ENCODE measurements around the gene SCO1. TPM values are rescaled to one million over a fixed set of nuclear protein-coding genes. Genes with fewer than 3 reads are reported as not detected.

Gene SCO1
- total and polyA plus RNA-seq, 2 of the 4 experiments (the other 2 are of a cell fraction), result 17.0 to 21.7 TPM

DNA sequence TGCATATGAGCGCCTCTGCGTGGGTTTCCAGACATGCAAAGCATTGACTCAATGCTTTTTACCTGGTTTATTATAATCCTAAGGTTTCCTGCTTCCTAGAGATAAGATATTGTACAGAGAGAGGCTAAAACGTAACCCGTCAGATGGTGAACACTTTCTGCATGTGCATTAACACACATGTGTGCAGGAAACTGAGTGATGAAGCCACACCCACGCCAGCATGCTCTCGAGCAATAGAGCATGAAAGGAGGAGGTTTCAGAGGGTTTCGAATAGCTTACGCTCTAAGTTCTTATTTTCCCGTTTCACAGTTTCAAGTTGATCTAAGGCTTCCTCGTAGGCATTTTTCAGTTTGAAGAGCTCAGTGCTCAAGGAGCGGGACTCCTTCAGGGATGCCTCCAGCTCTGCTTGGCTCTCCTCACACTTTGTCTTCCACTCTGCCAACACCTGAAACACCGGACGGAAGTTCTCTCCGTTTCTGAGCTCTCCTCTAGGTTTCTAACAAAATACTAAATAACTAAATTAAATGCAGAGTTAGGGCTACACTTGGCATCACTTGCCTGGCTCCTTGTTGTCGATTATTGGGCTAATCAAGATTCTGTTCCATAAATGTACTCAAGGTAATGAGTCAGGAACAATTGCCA is 63.5 kb downstream of the SCO1 start:
- H4K8ac ChIP-seq (ENCODE audit: low read depth in 2 of 2, low read length in 2 of 2), result no peak overlapping the region
- no peak overlapping the region for H2AK5ac ChIP-seq (ENCODE audit: low read depth, low read length)
- 90% methylated on average over 3 of the region's 15 CpGs; no CpG with 5 or more reads in 1 of the 2 experiments for WGBS, 2 experiments (ENCODE audit: extremely low coverage in 2 of 2, insufficient read length in 1 of 2)
- H3K79me1 ChIP-seq (ENCODE audit: low read depth in 1 of 2, low read length in 2 of 2), result no peaks in the 10 kb centered on the region
- ATAC-seq (ENCODE audit: low read depth) (no peak), DNase-seq (no peak)
- H4K5ac ChIP-seq (ENCODE audit: low read depth, low read length), result no peak overlapping the region
- H3K4me1 ChIP-seq (ENCODE audit: control insufficient read depth, insufficient read depth, low read length), result no peaks in the 10 kb centered on the region
- intact Hi-C loops (cut with micrococcal nuclease), result loop anchor here (5.0 kb wide), 1 partner anchor 1303 kb away; no protein-coding TSS in a partner anchor
- no peak overlapping the region for H3K9ac ChIP-seq (ENCODE audit: low read depth, low read length)
- dilution Hi-C loops (cut with HindIII; ENCODE audit: low sequenced_read_pairs, unreplicated experiment), result no loop called here
- H3K4me2 ChIP-seq (ENCODE audit: low read depth, low read length), result no peak overlapping the region
- no peak overlapping the region for H2AK9ac ChIP-seq (replicated peaks; ENCODE audit: low read depth, low read length, poor library complexity)
- POLR2A ChIA-PET (ENCODE audit: unreplicated experiment), result no interaction called here
- H3K18ac ChIP-seq (ENCODE audit: low read depth, low read length), result no peak overlapping the region
- H3K36me3 ChIP-seq (ENCODE audit: control insufficient read depth, insufficient read depth, low read length), result no peaks in the 10 kb centered on the region
- H2BK5ac ChIP-seq (ENCODE audit: low read depth, low read length, poor library complexity, severe bottlenecking), result no peak overlapping the region
- H3K56ac ChIP-seq (ENCODE audit: extremely low read depth, insufficient read depth, low read length), result no peak overlapping the region
- H2BK120ac ChIP-seq (ENCODE audit: low read depth, low read length), result no peak overlapping the region
- no peaks in the 10 kb centered on the region for H3K27me3 ChIP-seq (ENCODE audit: control insufficient read depth, insufficient read depth, low read length)
- BruUV-seq (replicated peaks), result no TSS peak
- no peak overlapping the region for H2AFZ ChIP-seq (replicated peaks; ENCODE audit: low read length, poor library complexity)
- H2BK20ac ChIP-seq (ENCODE audit: low read depth, low read length), result no peak overlapping the region
- in situ Hi-C loops (cut with MboI; ENCODE audit: low sequenced_read_pairs), result no loop called here
- TF ChIP-seq MAFK (IDR thresholded peaks at IDR 0.05; ENCODE audit: low read depth, low read length) (no peak), POLR2A (IDR thresholded peaks at IDR 0.05; ENCODE audit: low read depth, low read length) (no peak)
- TF ChIP-seq, protein P1, sequence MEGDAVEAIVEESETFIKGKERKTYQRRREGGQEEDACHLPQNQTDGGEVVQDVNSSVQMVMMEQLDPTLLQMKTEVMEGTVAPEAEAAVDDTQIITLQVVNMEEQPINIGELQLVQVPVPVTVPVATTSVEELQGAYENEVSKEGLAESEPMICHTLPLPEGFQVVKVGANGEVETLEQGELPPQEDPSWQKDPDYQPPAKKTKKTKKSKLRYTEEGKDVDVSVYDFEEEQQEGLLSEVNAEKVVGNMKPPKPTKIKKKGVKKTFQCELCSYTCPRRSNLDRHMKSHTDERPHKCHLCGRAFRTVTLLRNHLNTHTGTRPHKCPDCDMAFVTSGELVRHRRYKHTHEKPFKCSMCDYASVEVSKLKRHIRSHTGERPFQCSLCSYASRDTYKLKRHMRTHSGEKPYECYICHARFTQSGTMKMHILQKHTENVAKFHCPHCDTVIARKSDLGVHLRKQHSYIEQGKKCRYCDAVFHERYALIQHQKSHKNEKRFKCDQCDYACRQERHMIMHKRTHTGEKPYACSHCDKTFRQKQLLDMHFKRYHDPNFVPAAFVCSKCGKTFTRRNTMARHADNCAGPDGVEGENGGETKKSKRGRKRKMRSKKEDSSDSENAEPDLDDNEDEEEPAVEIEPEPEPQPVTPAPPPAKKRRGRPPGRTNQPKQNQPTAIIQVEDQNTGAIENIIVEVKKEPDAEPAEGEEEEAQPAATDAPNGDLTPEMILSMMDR (conservative IDR thresholded peaks at IDR 0.05; ENCODE audit: low read depth, low read length), result no peak
- H3K4me3 ChIP-seq (ENCODE audit: insufficient read depth, low read depth, low read length), result no peak overlapping the region
- H3K4ac ChIP-seq (ENCODE audit: low read depth, low read length), result no peak overlapping the region
- peaks cover 3% of the 10 kb centered on the region; the same call in 1 of the 2 replicates for H3K9me1 ChIP-seq (ENCODE audit: insufficient read depth, low read length)
- H3K27ac ChIP-seq (ENCODE audit: insufficient read depth, low read length), result no peak overlapping the region
- no peaks in the 10 kb centered on the region for H4K20me1 ChIP-seq (ENCODE audit: insufficient read depth, low read length)
- no peaks in the 10 kb centered on the region for H3K9me3 ChIP-seq (ENCODE audit: control insufficient read depth, insufficient read depth, low read length)
- CTCF ChIA-PET, result interaction anchor here (1.0 to 2.1 kb wide), 2 partner anchors 10 to 211 kb away, joined by 3 to 9 read pairs; no protein-coding TSS in a partner anchor
- no peak overlapping the region for H2BK15ac ChIP-seq (ENCODE audit: low read depth, low read length)
- H3K14ac ChIP-seq (replicated peaks; ENCODE audit: low read depth, low read length), result no peak overlapping the region
- no peak overlapping the region for H3K23ac ChIP-seq (ENCODE audit: low read depth, low read length)
- H4K91ac ChIP-seq (ENCODE audit: insufficient read depth, low read depth, low read length), result no peak overlapping the region
